Nephron progenitor cell (in vitro differentiated cells): Measurements from ENCODE around the gene BID.

Experiments
- DNase-seq: peaks from one replicate; pipeline ENCODE4 v3.0.0; 2021
- H3K27ac Mint-ChIP-seq: 2 replicates; pipeline ENCODE4 v1.8.0; 2021; ENCODE audit warnings: mild to moderate bottlenecking, moderate library complexity, mixed read lengths
- H3K27me3 Mint-ChIP-seq: 2 replicates; pipeline ENCODE4 v1.8.0; 2021; ENCODE audit warnings: mild to moderate bottlenecking, low read depth, mixed read lengths; ENCODE audit not compliant: poor library complexity
- H3K36me3 Mint-ChIP-seq: 2 replicates; pipeline ENCODE4 v1.8.0; 2021; ENCODE audit warnings: low read depth, mixed read lengths
- H3K4me1 Mint-ChIP-seq: 2 replicates; pipeline ENCODE4 v1.8.0; 2021; ENCODE audit warnings: mixed read lengths
- H3K4me3 Mint-ChIP-seq: 2 replicates; pipeline ENCODE4 v1.8.0; 2021; ENCODE audit warnings: mild to moderate bottlenecking, moderate library complexity, mixed read lengths
- H3K9me3 Mint-ChIP-seq: 2 replicates; pipeline ENCODE4 v1.8.0; 2021; ENCODE audit warnings: mild to moderate bottlenecking, moderate library complexity, mixed read lengths
- TF ChIP-seq, protein P1 (sequence below): fragments of 200-600 bp; sonication (generic); IDR thresholded peaks from 2 replicates; pipeline ENCODE4 v1.5.0; 2021; ENCODE audit warnings: antibody characterized with exemption

Gene BID

DNA sequence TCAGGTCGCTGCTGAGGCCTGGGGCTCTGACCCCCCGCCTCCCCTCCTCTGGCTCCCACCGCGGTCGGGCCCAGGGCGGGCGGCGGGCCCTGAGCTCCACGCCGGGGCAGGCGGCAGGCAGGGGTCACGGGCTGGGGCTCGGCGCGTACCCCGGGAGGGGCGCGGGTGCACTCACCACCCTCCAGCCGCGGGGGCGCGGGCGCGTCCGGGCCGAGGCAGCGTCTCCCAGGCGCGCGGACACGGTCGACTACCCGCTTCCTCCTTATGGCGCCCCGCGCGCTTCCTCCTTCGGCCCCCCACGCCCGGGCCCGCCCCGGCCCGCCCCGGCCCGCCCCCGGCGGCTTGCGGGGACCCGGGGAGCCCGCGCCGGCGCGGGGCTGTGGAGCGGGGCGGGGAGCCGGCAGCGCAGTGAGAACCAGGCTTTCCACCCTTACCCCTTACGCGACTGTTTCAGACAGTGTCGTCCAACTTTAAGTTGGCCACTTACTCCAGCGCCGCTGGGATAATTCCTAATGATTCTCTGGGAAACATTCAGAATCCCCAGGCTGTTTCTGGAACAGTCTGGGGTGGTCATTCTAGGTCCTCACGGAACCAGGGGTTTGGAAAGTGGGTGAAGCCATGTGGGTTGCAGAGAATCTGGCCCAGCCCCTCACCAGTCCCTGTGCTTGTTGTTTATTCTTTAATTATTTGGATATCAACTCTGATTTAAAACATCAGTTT lies at the start of gene BID:
BID (minus strand) TSS at position 264 of the 720 bp plus-strand sequence. CDS start 24,353 bp downstream, outside the sequence.
- Mint-ChIP-seq H3K4me3 (peak within 1 kb of the TSS; percentile 81), H3K27me3 (no peaks in the 10 kb centered on the region), H3K4me1 (peaks cover 72% of the 10 kb centered on the region), H3K27ac (peak within 1 kb of the TSS; percentile 68), H3K9me3 (peaks cover 3% of the 10 kb centered on the region), H3K36me3 (no peaks in the 10 kb centered on the region)
- peak; percentile 76 for DNase-seq
- TF ChIP-seq, protein P1, sequence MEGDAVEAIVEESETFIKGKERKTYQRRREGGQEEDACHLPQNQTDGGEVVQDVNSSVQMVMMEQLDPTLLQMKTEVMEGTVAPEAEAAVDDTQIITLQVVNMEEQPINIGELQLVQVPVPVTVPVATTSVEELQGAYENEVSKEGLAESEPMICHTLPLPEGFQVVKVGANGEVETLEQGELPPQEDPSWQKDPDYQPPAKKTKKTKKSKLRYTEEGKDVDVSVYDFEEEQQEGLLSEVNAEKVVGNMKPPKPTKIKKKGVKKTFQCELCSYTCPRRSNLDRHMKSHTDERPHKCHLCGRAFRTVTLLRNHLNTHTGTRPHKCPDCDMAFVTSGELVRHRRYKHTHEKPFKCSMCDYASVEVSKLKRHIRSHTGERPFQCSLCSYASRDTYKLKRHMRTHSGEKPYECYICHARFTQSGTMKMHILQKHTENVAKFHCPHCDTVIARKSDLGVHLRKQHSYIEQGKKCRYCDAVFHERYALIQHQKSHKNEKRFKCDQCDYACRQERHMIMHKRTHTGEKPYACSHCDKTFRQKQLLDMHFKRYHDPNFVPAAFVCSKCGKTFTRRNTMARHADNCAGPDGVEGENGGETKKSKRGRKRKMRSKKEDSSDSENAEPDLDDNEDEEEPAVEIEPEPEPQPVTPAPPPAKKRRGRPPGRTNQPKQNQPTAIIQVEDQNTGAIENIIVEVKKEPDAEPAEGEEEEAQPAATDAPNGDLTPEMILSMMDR = no peak

DNA sequence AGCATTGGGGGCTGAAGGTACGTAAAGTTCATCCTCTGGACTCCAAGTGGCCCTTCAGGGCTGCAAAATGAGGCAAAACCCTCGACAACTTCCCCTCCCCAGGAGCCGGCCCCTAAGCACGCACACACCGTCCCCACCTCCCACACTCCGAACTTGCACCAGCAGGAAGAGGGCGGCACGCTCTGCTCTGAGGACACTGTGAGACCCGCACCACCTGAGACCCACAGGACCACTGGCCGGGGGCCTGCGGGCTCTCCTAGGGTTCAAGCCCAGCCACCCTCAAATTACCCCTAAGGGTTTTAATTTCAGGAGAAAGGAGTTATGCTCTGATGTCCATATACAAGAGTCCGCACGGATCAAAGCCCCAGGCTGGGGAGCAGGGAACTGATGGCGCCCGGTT lies 49.7 kb upstream of the BID start:
- H3K27ac Mint-ChIP-seq = no peak overlapping the region

GRCh38 chr22:17823226-17823625 lies 49.0 kb upstream of the BID start:
- DNase-seq = no peak
- Mint-ChIP-seq H3K27ac (no peak overlapping the region), H3K36me3 (no peaks in the 10 kb centered on the region), H3K27me3 (no peaks in the 10 kb centered on the region), H3K4me3 (no peak overlapping the region), H3K9me3 (no peaks in the 10 kb centered on the region), H3K4me1 (no peaks in the 10 kb centered on the region)
- TF ChIP-seq, protein P1 = no peak

More for the DNA sequence above, 49.7 kb upstream of the BID start:
- DNase-seq = no peak
- H3K27me3 Mint-ChIP-seq = no peaks in the 10 kb centered on the region
- TF ChIP-seq, protein P1 = no peak
- H3K36me3 Mint-ChIP-seq = no peaks in the 10 kb centered on the region
- H3K4me3 Mint-ChIP-seq = no peak overlapping the region
- H3K4me1 Mint-ChIP-seq = no peaks in the 10 kb centered on the region
- no peaks in the 10 kb centered on the region for H3K9me3 Mint-ChIP-seq

DNA sequence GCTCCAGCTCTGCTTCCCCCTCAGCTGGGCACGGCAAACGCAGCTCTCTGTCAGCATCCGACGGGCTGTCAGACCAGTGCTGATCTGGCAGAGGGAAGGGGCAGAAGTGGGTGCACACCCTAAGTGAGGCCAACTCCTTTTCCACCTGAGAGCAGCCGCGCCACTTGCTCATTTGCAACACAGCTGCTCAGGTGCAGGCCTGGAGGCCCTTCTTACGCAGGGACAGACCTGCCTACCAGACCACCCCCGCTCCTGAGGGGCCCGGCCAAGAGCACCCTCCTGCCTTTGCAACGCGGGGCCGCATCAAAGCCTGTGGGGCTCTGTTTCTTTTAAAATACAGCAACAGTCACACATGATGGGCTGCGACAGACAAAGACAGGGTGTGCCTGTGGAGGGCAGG lies 47.8 kb upstream of the BID start:
- TF ChIP-seq, protein P1 = no peak
- Mint-ChIP-seq H3K27me3 (no peaks in the 10 kb centered on the region), H3K9me3 (no peaks in the 10 kb centered on the region), H3K4me3 (no peak overlapping the region), H3K4me1 (no peaks in the 10 kb centered on the region), H3K27ac (no peak overlapping the region), H3K36me3 (no peaks in the 10 kb centered on the region)
- no peak for DNase-seq

DNA sequence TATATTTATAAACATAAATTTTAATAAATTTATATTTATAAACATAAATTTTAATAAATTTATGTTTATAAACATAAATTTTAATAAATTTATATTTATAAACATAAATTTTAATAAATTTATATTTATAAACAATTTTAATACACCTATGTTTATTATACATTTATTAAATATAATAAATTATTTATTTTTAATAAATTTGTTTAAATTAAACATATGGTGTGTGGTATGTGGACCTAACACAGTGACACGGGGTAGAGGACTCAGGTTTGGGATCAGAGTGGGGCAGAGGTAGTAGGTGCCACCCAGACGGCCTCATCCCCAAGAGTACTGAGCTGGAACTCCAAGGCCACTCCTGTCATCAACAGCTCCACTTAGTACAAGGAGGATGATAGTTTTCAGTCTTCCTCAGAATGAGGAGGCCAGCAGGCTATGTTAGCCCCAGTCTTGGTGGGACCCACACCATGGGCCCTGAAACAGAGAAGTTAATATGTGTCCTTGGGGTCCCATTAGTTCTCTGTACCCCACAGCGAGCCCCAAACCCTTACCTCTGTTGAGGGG lies 46.7 kb upstream of the BID start:
- DNase-seq = no peak
- no peak overlapping the region for H3K27ac Mint-ChIP-seq
- TF ChIP-seq, protein P1 = no peak
- no peaks in the 10 kb centered on the region for H3K9me3 Mint-ChIP-seq
- H3K36me3 Mint-ChIP-seq = no peaks in the 10 kb centered on the region
- H3K27me3 Mint-ChIP-seq = no peaks in the 10 kb centered on the region
- H3K4me1 Mint-ChIP-seq = no peaks in the 10 kb centered on the region
- H3K4me3 Mint-ChIP-seq = no peak overlapping the region

DNA sequence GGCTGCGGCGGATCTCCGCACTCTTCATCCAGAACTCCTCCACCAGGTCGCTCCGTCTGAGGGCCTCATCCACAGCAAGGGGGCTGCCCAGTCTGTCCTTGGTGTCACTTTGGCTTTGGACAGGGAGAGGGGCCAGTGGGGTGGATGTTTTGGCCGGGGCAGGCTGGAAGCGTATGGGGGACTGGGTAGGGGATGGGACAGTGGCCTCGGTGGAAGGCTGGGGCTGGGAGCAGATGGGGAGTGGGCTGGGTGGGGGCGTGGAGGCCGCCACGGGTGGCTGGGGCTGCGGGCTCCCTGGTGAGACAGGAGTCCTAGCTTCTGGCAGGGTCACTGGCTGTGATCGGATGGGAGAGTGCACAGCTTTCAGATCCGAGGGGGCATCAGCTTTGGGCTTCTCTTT lies 44.4 kb upstream of the BID start:
- Mint-ChIP-seq H3K36me3 (no peaks in the 10 kb centered on the region), H3K4me1 (no peaks in the 10 kb centered on the region), H3K9me3 (no peaks in the 10 kb centered on the region)

More for the DNA sequence above, 44.4 kb upstream of the BID start:
- no peak overlapping the region for H3K27ac Mint-ChIP-seq
- no peaks in the 10 kb centered on the region for H3K27me3 Mint-ChIP-seq
- H3K4me3 Mint-ChIP-seq = no peak overlapping the region
- no peak for DNase-seq
- TF ChIP-seq, protein P1 = no peak
